ENCODE data around the gene FMNL1.

The FMNL1 gene

DNA sequence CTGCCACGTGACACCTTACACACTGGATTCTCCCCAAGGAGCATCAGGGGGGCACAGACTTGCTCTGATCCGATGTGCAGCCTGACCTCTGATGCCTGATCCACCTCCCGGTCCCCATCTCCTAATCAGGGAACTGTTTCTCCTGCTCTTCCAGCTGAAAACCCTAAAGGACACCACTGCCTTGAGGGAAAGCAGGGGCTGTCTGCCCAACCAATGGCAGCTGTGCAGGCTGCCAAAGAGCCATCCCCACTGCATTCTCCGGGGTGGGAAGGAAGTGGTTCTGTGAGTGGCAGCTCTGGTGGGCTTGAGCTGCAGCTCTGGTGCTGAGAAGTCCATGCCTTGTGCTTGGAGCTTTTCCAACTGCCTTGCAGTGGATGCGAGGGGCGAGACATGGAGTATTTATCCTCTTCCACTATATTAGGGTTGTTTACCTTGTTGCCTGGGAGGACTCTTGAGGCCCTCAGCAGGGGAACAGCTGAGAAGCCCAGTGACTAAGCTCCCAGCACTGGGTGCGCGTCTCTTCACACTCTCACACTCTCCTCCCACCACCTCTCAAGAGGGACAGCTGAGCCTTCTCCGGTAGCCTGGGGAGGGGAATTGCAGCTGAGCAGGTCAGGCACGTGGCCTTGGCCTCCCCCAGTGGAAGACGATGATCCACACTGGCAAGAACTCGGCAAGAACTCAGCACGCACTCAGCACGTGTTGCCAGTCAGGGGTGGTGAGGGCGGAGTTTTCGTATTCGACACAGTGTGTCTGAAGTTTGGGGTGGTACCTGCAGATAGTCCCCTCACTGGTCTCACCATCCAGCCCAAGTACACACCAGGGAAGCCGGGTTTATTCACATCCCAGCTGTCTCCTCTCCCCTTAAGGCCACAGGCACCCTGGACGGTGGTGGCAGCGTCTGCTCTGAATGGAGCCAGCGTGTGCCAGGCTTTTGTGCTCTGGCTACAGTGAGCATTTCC, 61.3 kb downstream of the FMNL1 start:
- DNase-seq (ENCODE audit: low spot score) = peak; percentile 73

DNA sequence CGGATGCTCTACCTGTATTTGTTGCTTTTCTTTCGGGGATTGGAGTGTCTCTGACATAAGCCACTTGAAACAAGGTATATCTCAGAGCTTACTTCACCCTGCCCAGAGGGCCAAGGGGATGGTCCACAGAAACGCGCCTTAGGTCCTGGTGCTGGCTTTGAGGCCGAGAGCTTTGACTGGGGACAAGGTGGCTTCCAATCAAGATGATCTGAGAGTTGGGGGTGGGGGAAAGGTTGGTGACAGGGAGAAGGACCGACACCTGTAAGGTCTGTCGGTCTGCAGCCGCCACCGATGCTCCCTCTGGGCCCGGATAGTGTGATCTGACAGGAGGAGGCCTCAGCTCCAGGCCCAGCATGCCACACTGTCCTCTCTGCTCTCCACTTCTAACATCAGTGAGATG, 62.0 kb downstream of the FMNL1 start:
- no peak for DNase-seq (ENCODE audit: low spot score)

DNA sequence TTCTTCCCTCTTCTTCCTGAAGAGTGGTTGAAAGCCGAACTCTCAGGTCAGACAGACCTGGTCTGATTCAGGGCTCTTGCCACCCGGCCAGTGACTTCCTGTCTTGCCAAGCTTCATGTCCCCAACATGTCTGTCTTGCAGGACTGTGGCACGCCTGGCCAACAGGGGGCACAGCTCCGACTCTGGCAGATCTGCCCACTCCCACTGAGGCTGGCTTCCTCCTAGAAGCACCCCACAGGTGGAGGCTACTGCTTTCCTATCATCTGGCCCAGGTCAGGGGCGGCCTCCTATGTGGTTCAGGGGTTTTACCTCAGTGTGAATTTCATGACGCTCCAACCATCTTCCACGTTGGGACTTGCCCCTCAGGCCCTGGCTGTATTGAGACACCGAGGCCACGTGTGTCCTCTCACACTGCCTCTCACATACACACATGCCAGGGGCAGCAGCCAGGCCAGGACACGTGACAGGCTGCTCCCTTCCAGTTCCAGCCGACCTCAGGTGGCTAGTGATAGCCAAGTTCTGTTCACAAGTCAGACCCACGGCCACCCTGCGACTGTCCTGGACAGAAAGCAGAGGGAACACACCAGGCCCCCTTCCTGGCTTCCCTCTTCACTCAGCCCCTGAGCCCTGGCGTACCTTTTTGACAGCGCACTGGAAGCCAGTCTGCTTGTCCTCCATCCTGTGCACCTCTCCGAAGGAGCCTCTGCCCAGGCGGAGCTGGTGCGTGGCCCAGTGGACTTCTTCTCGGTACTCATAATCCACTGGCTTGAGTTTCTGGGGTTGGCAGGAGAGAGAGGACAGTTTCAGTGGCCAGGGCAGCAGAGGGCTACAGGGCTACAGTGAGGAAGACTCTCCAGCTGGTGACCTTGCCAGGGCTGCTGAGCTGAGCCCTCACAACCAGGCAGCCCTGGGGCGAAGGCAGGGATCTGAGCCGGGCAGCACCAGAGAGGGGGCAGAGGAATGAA, 62.8 kb downstream of the FMNL1 start:
- DNase-seq (ENCODE audit: low spot score) = no peak

DNA sequence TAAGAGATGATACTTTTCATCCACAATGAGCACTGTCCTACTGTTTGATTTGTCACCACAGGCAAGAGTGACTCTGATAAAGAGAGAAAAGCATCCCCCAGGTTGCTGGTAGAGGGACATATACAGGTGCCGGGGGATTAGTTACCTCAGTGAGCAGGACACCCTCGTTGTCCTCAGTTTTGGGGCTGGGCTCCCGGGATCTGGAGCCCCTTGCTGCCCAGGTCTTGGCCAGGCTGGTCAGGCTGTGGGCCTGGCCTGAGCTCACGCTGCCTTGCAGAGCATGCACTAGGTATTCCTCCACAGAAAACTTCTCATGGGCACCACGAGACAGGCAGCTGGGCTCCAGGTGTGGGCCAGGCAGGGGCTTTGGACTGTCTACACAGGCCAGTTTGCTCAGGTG, 64.6 kb downstream of the FMNL1 start:
- DNase-seq (ENCODE audit: low spot score) = no peak

DNA sequence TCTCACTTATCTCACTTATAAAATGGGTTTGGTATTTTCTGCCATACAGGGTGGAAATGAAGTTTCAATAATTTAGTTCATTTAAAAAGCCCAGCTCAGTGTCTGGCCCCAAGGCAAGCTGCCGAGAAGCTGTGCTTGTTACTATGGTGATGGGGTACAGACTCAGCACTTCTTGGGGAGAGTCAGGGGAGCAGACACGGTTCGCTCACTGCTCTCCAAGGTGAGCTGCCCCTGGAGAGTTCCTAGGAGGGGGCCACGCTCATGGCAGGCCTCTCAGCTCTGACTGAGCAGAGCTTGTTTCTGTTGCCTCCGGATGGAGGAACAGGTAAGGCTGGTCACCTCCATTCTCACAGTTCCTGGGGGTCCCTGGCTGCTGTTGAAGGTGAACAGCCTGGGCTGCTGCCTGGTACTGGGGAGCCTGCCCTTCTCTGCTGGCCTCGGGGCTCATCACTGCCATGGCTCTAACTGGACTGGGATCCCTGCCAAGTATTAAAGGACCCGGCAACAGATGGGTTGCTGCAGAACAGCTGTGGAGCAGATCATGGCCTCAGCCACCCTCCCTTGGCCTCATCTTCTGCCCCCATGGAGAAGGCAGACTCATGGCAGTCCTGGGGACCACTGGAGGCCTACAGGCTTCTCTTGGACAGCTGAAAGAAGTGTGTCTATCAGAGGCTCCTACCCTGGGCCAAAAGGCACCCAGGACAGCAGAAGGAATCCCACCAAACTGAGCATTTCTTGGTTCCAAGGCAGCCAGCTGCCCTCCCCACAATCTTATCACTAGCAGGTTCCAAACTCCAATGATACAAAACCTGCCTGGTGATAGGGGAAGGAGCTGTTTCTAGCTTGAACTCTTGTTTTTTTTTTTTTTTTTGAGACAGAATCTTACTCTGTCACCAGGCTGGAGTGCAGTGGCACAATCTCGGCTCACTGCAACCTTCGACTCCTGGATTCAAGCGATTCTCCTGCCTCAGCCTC, 66.1 kb downstream of the FMNL1 start:
- DNase-seq (ENCODE audit: low spot score) = peak; percentile 87

DNA sequence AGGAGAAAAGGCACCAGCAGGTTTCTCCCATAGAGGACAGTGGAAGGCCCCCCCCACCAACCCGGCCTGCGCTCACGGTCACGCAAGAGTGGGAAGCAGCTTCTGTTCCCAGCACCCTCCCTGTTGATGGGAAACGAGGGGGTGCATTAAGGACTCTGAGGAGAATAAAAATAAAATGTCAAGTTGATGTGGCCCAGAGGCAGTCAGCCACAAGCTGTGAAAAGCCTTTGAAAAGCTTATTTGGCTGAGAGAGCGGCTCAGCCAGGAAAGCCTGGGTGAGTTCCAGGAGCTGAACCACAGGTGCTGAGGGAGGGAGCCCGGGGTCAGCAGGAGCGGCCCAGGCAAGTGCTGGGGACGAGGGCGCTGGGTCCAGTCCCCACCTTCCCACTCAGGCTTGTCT, 67.1 kb downstream of the FMNL1 start:
- DNase-seq (ENCODE audit: low spot score) = peak; percentile 79

DNA sequence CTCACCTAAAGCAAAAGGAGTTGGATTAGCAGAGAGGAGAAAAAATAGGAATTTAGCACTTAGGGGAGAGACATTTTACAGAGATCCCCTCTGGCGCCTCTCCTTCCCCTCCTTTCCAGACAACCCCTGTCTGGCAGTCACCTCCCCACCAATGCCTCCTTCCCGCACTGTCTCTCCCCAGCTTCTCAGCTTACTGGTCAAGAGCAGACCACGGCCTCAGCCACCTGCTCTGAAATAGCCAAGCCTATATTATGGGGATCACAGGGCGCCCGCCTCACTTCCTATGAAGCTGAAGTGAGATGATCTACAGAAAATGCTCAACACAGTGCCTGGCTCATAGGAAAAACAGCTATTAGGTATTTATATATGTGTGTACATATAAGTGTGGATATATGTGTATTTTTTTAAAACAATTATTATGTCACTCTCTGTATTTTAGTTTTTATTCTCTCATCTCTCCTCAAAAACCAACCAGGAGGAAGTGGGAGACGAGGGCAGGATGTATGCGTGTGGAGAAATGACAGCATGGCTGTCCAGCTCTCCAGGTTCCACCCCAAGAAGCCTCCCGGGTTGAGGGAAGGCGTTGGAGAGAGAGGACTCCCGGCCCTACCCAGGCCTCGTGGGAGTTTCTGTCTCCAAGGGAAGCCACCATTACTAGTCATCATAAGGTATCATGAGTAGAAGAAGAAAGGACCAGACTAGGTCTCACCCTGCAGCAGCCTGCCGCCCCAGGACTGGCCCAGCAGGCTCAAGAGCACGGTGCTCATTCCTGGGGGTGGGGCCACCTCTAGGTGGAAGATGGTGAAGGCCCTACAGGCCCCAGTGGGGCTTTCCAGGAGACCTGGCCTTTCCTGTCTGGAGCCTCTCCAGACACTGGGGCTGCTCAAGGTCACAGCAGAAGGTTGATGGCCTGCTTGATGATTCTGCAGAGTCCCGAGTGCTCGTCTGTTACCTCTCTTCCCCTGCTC, 67.9 kb downstream of the FMNL1 start:
- no peak for DNase-seq (ENCODE audit: low spot score)

DNA sequence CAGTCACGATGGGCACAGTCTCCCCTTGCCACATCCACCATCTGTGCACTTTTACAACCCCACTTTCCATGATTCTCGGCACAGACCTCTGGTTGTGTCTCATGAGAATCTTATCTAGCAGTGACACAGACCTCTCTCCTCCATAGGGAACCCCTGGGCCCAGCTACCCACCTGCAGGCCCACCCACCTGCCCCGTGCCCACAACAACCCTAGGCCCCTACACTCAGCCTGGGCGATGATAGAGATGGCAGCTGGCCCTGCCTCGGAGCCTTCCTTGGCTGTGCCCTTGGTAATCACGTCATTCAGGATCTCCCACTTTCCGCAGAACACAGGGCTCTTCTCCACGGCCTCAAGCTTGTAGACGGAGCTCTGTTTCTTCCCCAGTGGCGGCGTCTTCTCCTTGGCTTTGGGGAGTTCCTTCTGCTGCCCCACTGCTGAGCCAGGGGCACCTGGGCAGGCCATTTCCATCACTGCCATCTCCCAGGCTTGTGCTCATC, 68.6 kb downstream of the FMNL1 start:
- DNase-seq (ENCODE audit: low spot score) = no peak

DNA sequence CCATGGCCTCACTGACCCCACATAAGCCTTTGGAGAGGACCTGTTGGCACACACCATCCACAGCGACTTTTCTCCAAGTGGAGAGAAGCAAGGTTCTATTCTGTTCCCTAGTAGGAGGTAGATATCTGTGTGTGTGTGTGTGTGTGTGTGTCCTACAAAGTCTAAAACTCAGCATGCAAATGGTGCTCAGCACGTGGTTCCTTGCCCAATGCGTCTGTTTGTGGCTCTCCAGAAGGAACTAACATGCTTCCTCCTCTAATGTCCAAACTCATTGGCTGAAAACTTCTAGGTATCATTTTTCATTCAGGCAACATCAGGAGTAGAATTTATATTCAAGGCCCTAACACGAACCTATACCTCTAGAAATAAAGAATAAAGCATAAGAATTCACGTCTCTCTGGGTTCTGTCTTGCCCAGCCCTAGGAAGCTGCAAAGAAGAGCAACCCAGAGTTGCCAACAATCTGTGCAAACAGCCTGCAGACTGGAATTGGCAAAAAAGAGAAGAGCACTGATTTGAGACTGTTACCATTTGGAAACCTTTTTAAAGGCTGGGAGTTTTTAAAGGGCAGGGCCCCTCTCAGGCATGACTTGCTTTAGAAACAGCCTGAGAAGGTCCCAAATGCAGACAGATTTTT, 69.6 kb downstream of the FMNL1 start:
- DNase-seq (ENCODE audit: low spot score) = no peak

DNA sequence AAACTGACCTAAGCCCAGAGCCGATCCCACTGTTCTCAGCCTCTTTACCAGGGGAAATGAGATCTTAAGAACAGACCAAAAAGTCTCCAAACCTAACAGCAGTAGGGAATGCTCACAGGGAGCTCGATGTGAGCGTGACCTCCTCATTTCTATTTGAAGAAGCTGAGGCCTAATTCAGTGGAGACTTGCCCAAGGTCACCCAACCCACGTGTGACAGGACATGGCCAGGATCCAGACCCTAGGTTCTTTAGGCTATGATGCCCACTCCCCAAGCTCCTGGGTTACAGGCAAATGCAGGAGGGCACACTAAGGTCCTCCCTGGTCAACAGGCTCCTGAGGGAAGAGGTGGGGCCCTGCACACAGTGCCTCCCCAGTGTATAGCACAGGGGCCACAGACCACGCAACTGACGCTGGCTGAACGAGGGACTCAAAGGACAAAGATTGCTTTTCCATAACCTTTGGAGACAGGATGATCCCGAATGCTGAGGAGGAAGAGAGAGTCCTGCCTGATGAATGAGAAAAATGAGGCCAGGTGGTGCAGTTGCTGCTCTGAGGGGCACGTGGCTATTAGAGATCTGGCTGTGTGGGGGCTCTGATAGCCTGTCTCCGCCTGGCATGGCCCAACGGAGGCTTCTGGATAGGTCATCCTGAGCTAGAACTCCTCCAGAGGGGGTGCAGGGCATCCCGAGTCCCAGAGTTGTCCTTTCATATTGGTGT, 71.2 kb downstream of the FMNL1 start:
- DNase-seq (ENCODE audit: low spot score) = no peak

DNA sequence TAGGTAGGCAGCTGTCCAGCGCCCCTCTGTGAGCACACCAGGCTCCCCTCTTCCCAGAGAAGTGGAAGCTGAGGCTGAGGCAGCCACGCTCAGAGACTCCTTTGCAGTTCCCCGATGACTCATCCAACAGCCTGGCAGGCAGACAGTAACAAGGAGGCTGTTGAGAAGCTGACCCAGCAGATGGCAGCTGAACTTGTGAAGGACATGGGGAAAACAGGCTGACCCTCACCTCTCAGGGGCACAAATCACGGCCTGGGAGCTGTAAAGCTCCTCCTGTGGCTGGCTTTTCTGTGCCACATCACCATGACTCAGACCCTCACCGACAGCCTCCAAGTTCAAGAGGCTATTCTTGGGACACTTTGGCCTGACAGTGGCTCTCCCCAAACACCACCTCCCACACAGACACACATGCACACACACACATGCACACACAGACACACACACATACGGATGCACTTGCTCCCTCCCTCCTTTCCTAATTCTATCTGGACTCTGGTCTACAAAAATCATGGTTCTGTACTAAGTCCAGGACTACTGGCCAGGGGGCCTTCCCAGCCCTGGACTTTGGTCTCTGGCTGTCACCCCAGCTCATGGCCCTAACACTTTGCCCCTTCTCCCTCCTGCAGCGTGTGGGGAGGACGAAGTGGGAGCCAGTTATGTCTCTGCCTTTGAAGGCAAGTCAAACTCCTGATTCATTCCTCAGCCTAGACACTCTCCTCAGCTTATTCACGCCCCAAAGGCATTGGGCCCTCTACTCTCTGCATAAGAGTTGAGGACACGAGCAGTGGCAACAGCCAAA, 71.9 kb downstream of the FMNL1 start:
- DNase-seq (ENCODE audit: low spot score) = no peak

DNA sequence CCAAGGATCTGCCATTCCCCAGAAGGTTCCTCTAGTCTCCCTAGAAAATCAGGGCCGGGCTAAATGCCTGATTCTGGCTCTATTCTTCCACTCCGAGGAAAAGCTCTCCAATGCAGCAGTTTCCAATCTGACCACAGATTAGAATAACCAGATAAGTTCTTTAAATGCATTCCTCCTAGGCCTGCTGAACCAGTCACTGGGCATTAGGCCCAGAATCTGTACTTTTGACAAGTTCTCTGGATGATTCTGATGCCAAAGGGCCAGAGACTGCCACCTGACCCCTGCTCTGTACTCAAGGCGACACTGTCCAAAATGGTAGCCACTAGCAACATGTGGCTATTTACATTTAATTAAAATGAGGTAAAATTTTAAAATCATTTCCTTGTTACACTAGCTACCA, 72.8 kb downstream of the FMNL1 start:
- no peak for DNase-seq (ENCODE audit: low spot score)

DNA sequence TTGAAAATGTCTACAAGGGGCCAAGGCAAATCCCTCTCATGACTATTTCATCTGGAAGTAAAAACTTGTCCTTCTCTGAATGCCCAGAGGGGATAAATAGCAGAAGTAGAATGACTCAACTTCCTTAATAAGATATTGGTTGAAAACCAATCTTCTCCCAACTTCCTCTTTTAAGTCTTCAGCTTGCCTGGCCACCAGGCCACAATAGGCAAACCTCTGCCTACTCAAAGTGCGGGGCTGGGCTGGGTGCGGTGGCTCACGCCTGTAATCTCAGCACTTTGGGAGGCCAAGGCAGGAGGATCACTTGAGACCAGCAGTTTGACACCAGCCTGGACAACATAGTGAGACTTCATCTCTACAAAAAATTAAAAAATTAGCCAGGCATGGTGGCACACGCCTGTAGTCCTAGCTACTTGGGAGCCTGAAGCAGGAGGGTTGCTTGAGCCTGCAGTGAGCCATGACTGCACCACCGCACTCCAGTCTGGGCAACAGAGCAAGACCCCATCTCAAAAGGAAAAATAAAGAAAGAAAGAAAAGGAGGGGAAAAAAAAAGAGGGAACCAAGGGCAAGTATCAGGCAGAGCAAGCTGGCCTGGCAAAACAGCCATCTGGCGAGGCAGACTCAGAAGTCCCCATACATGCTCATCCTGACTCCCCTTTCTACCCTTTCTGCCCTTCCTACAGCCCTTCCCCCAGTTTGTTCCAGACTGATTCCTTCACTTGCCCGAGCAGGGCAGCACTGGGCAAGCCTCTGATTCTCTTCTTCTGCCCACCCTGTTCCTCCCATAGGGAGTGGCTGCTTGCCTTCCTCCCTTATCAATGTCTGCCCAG, 74.5 kb downstream of the FMNL1 start:
- no peak for DNase-seq (ENCODE audit: low spot score)

DNA sequence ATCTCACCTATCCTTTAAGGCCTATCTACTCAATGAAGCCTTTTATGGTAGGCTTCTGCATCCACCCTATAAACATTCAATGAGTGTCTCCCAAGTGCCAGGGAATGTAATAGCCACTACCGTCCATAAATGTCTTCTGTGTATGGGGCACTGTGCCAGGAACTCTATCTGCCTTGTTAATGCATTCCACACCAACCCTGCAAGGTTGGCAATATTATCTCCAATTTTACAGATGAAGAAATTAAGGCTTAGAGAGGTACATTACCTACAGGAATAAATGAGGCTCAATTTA, 75.1 kb downstream of the FMNL1 start:
- DNase-seq (ENCODE audit: low spot score) = no peak
